Neural progenitor cell (in vitro differentiated cells): ENCODE results near the gene NTM.

Source experiments
- CTCF ChIP-seq: fragments of 200-600 bp; sonication (generic); IDR thresholded peaks from 2 replicates; pipeline ENCODE4 v1.5.1; 2017; ENCODE audit warnings: antibody characterized with exemption, mild to moderate bottlenecking
- EZH2 ChIP-seq: fragments of 200-600 bp; sonication (generic); IDR thresholded peaks from 2 replicates; pipeline ENCODE4 v1.6.1; 2017; ENCODE audit warnings: antibody characterized with exemption, mild to moderate bottlenecking, moderate library complexity
- EZH2phosphoT487 ChIP-seq: fragments of 200-600 bp; sonication (generic); IDR thresholded peaks from 2 replicates; pipeline ENCODE4 v1.6.1; 2017; ENCODE audit warnings: antibody characterized with exemption

DNA sequence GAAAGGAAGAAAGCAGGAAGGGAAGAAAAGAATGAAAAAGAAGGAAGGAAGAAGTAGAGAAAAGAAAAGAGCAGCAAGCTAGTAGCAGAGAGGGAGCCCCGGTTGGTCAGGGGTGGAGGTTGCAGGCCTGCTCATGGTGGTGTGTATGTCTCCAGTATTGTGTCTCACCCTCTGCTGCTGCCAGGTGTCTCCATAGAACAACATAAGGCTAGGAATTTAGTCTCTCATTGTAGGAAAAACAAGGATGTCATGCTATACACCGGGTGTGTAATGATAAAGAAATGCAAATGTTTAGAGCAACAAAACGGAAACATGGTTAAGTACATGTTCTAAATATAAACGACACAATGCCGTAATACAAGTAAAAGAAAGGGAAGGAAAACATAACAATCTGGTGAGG lies 342.5 kb downstream of the NTM start:
- TF ChIP-seq CTCF (no peak), EZH2 (no peak), EZH2phosphoT487 (no peak)
